ENCODE measurements around the gene HADH. TPM values are rescaled to one million over a fixed set of nuclear protein-coding genes. Genes with fewer than 3 reads are reported as not detected.

HADH gene
- polyA plus RNA-seq, 12 donors: 62.4 to 120 (median 101) TPM; not detected in 1

GRCh38 chr4:108054025-108054638 lies 64.4 kb downstream of the HADH start:
- no peak for DNase-seq

DNA sequence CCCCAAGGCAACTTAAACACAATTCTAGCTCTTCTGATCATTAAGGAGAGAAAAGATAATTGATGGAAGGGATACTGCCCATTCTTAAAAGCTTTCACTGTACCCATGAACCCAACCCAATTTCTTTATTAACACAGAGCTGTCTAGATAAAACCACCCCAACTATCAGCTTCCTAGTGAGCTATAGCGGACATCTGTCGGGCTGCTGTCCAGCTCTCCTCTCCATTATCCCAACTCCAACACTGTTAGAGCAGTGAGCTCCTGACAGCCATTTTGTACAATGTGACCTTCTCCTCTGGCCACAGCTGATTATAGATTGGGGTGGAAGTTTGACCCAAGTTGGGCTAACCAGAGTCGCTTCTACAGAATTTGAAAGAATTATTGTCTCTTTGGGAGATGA lies 66.1 kb downstream of the HADH start:
- no peak for DNase-seq

GRCh38 chr4:108056418-108056817 lies 66.7 kb downstream of the HADH start:
- no peak for DNase-seq

DNA sequence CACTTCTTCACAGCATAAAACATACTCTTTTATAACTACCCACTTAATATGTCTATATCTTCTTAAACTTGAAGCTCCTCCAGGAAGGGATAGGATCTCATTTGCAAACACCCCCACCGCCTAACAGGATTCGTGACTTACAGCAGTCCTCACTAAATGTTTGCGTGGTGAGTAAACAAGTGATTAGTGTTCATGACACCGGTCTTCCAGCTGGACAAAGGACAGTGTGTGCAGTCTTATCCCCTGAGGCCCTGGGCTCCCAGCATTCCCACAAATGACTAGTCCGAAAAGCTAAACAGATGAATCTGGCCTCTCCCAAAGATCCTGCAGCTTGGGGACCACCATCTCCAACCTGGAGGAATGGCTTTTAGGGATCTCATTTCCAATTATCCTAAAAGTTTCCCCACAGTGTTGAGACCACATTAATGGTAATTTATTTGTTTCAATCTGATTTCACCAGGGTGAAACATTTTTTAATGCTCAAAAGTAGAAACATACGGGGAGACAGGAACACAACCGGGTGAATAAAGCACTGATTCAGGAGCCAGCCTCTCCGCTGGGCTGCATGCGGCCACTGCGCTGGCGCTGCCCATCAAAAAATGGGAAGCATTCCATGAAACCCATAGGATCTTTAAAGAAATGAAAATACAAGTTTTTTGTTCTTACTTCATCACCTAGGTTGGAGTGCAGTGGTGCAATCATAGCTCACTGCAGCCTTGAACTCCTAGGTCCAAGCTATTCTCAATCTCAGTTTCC lies 69.2 kb downstream of the HADH start:
- DNase-seq: no peak

- DNase-seq: peak; percentile 22
Measured at GRCh38 chr4:108060164-108060563, 70.5 kb downstream of the HADH start.

DNA sequence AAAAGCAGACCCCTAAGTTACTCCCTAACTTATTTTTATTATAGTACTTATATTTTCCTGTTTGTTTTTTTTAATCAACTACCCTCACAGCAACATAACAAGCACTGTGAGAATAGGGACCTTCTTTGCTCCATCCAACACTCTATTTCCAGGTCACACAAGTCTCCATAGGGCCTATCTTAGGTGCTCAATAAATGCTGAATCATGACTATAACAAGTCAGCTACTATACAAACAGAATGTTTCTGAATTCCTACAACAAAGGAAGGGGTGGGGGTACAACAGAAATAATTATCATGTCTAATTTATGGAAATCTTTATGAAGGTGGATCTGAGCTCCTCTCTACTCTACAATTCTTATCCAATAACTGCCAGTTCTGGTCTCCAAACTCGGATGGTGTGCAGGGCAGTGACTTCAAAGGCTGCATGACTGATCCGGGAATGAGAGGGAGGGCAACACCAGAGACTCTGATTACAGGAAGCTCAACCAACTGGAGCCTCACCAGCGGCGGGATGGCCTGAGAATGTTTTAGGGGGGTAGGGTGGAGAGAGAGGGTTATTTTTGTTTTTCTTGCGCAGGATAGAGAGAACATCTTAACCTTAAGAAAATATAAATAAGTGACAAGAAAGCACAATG lies 71.1 kb downstream of the HADH start:
- no peak for DNase-seq

- DNase-seq: no peak
Measured at GRCh38 chr4:108068442-108068841, 78.8 kb downstream of the HADH start.

- no peak for DNase-seq
Measured at GRCh38 chr4:108070775-108071174, 81.1 kb downstream of the HADH start.

GRCh38 chr4:108072300-108072699 lies 82.6 kb downstream of the HADH start:
- no peak for DNase-seq

DNA sequence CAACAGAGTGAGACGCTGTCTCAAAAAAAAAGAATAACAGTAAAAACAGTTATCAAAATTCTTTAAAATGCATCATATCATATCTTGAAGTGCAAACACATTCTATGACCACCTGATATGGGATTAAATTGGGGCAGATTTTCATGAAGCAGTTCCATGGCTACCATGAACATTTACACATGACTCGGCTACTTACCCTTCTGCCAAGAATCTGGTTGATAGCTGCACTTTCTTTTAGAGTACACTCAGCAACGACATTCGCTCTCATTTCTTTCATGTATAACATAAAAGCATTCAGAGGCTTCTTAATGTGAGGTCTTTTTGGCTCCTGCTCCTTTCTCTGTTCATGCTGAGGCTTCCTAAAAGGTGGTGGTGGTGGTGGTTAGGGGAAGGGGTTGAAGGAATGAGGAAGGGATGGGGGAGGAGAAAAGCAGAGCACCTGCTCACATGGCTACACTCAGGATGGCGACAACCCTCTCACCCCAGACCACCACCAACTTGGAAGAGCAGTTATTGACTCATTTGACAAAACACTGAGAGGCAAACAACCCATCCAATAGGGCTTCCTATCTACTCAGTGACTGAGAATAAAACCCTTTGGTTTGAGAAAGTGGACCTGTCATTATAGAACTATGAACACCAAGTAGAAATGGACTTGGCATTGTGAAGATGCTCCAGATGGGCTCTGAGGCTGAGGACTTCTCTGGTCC lies 88.5 kb downstream of the HADH start:
- DNase-seq: no peak

DNA sequence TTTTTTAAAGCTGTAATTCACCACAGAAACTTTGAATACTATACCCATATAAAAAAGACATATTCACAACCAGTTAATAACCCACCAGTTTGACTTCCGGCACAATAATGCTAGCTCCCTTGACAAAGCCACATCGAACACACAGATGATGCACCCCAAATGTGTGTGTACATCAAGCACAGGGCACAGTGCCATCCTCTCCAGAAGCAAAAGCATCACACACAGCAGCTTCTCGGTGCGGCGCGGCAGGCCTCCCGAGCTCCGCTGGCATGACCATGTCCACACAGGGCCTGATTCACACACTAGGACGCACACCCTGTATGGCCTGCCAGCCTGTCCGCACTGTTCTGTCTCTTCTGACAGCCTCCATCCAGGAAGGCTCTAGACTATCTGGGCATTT lies 91.1 kb downstream of the HADH start:
- no peak for DNase-seq

GRCh38 chr4:108081256-108081655 lies 91.6 kb downstream of the HADH start:
- DNase-seq: no peak

Other genes starting within 250 kb of the HADH start
- 10 to 100 TPM in 8 of 12 donors, 1 to 10 TPM in 3, not detected in 1; 8.7 to 12.1 (median 10.5) TPM for gene SGMS2, start 165.0 kb upstream of the HADH start, polyA plus RNA-seq (ENCODE audit: insufficient read length in 12 of 12)
- gene CYP2U1, start 58.3 kb upstream of the HADH start, polyA plus RNA-seq (ENCODE audit: insufficient read length in 12 of 12): 1 to 10 TPM in 11 of 12 donors, not detected in 1; 4.8 to 7.1 (median 5.3) TPM
- 100 to 1,000 TPM in 1 of 12 donors, 10 to 100 TPM in 5, 1 to 10 TPM in 5, not detected in 1; 6.4 to 283 (median 10.9) TPM for gene LEF1, start 179.0 kb downstream of the HADH start, polyA plus RNA-seq (ENCODE audit: insufficient read length in 12 of 12)